ENCODE measurements around the gene BTBD2. TPM values are rescaled to one million over a fixed set of nuclear protein-coding genes. Genes with fewer than 3 reads are reported as not detected.

BTBD2 gene
- 10 to 100 TPM; 85.0 to 99.3 (median 94.9) TPM for total RNA-seq

DNA sequence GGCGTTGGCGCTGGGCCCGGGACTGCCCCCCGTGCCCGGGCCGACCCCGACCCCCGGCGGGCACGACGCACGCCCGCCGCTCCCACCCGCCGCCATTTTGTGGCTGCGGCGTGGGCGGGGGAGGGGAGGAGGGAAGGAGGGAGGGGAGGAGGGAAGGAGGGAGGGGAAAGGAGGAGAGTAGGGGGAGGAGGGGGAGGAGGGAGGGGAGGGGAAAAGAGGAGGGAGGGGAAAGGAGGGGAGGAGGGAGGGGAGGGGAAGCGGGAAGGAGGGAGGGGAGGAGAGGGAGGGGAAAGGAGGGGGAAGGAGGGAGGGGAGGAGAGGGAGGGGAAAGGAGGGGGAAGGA lies at the start of gene BTBD2:
Gene BTBD2 (minus strand): TSS at position 107 of the 343 bp plus-strand sequence. CDS start 11 bp downstream, at position 96.
- DNase-seq (ENCODE audit: low spot score in 2 of 2) = no peak
- no CpG with 5 or more reads among the region's 20 CpGs for WGBS, 2 donors
- H3K4me3 ChIP-seq (ENCODE audit: low read depth, poor library complexity, severe bottlenecking) = peak within 1 kb of the TSS; percentile 17
- intact Hi-C loops (cut with DNase I; ENCODE audit: low total_unique reads) = loop anchor here (5.0 kb wide), 1 partner anchor 57 kb away; no protein-coding TSS in a partner anchor
- TF ChIP-seq POLR2A (IDR thresholded peaks at IDR 0.05) = no peak
- TF ChIP-seq, protein P1, sequence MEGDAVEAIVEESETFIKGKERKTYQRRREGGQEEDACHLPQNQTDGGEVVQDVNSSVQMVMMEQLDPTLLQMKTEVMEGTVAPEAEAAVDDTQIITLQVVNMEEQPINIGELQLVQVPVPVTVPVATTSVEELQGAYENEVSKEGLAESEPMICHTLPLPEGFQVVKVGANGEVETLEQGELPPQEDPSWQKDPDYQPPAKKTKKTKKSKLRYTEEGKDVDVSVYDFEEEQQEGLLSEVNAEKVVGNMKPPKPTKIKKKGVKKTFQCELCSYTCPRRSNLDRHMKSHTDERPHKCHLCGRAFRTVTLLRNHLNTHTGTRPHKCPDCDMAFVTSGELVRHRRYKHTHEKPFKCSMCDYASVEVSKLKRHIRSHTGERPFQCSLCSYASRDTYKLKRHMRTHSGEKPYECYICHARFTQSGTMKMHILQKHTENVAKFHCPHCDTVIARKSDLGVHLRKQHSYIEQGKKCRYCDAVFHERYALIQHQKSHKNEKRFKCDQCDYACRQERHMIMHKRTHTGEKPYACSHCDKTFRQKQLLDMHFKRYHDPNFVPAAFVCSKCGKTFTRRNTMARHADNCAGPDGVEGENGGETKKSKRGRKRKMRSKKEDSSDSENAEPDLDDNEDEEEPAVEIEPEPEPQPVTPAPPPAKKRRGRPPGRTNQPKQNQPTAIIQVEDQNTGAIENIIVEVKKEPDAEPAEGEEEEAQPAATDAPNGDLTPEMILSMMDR (IDR thresholded peaks at IDR 0.05) = no peak

DNA sequence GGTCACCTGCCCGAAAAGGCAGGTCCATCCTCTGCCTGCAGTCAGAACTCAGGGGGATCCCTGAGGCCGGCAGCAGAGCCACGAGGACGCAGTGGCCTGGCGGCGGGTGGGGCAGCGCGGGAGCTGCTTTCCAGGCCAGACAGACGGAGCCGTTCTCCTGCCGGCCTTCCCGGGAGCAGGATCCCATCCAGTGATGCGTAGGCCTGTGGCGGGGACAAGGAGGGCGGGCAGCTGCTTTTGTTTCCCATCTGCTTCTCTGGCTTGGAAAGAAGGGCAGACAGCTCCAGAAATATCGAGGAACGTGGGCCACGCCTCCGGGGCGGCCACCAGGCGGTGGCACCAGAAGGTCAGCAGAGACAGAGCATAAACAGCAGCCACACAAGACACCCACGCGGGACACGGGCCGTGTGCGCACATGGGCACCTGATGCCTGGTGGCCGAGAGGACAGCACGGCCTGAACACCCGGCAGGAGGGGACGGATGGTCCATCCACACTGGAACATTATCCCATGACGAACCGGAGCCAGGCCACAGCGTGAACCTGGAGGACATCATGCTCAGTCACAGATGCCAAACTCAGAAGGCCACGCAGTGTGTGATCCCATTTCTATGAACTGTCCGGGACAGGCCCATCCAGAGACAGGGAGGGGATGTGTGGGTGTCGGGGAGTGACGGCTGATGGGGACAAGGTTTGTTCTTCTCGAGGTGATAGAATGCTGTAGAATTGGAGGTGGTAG lies 49.4 kb upstream of the BTBD2 start:
- intact Hi-C loops (cut with DNase I; ENCODE audit: low total_unique reads) = no loop called here
- no peak for DNase-seq (ENCODE audit: low spot score in 2 of 2)
- H3K4me3 ChIP-seq (ENCODE audit: low read depth, poor library complexity, severe bottlenecking) = no peak overlapping the region

DNA sequence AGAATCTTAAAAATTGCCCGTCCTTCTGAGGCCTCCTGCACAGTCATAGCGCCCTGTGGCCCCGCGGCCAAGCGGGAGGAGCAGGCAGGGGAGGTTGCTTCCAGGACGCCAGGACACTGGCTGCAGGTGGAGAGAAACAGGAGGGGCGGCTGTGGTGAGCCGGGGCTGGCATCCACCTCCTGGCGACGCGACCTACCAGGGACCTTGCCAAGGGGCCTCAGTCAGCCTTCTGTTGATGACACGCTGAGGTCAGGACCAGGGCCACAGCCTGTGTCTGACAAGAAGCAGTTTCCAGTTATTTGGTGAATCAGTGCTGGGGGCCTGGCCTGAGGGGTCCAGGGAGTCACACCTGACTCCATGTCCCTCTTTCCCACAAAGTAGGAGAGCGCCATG lies 48.9 kb upstream of the BTBD2 start:
- intact Hi-C loops (cut with DNase I; ENCODE audit: low total_unique reads) = no loop called here
- 69 to 72% methylated on average over 9 to 13 of the region's 13 CpGs for WGBS, 2 donors
- no peak for DNase-seq (ENCODE audit: low spot score in 2 of 2)
- no peak overlapping the region for H3K4me3 ChIP-seq (ENCODE audit: low read depth, poor library complexity, severe bottlenecking)
- TF ChIP-seq, protein P1 (IDR thresholded peaks at IDR 0.05) = no peak
- TF ChIP-seq POLR2A (IDR thresholded peaks at IDR 0.05) = no peak

More for the DNA sequence above, 49.4 kb upstream of the BTBD2 start:
- TF ChIP-seq, protein P1 (IDR thresholded peaks at IDR 0.05) = no peak
- WGBS, 2 donors = 66 to 69% methylated on average over 31 to 38 of the region's 38 CpGs

DNA sequence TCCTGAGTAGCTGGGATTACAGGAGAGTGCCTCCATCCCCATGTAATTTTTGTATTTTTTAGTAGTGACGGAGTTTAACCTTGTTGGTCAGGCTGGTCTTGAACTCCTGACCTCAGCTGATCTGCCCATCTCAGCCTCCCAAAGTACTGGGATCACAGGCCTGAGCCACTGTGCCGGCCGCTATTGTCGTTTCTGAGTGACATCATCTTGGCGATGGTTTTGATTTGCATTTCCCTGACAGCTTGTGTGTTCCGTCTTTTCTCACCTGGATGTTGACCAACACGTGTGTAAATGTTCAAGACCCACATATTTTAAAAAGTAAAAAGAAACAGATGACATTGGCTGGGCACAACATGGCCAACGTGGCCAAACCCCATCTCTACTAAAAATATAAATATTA lies 48.3 kb upstream of the BTBD2 start:
- WGBS, 2 donors = 80 to 82% methylated on average over 8 of the region's 8 CpGs
- H3K4me3 ChIP-seq (ENCODE audit: low read depth, poor library complexity, severe bottlenecking) = no peak overlapping the region
- intact Hi-C loops (cut with DNase I; ENCODE audit: low total_unique reads) = no loop called here
- no peak for DNase-seq (ENCODE audit: low spot score in 2 of 2)
- TF ChIP-seq, protein P1 (IDR thresholded peaks at IDR 0.05) = no peak
- no peak for TF ChIP-seq POLR2A (IDR thresholded peaks at IDR 0.05)

DNA sequence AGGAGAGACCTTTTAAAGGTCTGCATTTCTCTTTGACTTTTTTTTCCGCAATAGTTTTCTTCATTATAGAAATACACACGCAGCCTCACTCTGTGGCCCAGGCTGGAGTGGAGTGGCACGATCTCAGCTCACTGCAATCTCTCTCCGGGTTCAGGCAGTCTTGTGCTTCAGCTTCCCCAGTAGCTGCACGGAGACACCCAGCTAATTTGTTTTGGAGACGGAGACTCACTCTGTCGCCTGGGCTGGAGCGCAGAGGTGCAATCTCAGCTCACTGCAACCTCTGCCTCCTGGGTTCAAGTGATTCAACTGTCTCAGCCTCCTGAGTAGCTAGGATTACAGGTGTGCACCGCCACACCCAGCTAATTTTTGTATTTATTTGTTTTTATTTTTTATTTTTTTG lies 47.3 kb upstream of the BTBD2 start:
- TF ChIP-seq, protein P1 (IDR thresholded peaks at IDR 0.05) = no peak
- no peak for TF ChIP-seq POLR2A (IDR thresholded peaks at IDR 0.05)
- H3K4me3 ChIP-seq (ENCODE audit: low read depth, poor library complexity, severe bottlenecking) = no peak overlapping the region
- WGBS, 2 donors = 87% methylated on average over 9 of the region's 9 CpGs
- intact Hi-C loops (cut with DNase I; ENCODE audit: low total_unique reads) = no loop called here
- no peak for DNase-seq (ENCODE audit: low spot score in 2 of 2)

DNA sequence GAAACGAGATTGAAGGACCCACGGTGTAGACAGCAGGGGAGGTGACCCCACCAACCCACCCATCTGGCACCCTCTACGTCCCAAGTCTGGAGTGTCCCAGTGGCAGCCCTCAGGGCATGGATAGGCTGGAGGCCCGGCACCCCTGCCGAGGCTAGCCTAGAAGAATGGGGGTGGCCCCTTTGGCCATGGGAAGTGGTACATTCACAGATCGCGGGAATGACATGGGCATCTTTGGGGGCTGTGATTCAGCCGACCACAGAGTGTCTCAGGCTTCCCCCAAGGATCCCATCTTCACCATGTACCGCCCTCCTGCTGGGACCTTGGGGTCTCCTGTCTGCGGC lies 46.8 kb upstream of the BTBD2 start:
- no peak overlapping the region for H3K4me3 ChIP-seq (ENCODE audit: low read depth, poor library complexity, severe bottlenecking)
- TF ChIP-seq POLR2A (IDR thresholded peaks at IDR 0.05) = no peak
- TF ChIP-seq, protein P1 (IDR thresholded peaks at IDR 0.05) = no peak
- 56 to 59% methylated on average over 10 of the region's 10 CpGs for WGBS, 2 donors
- intact Hi-C loops (cut with DNase I; ENCODE audit: low total_unique reads) = no loop called here
- no peak for DNase-seq (ENCODE audit: low spot score in 2 of 2)

Measured in lower leg skin (tissue), 4 donors.